ENCODE measurements around the gene AGBL1. TPM values are rescaled to one million over a fixed set of nuclear protein-coding genes. Genes with fewer than 3 reads are reported as not detected.
"Not testable (repeated sequence)": the region's sequence is repeated elsewhere in the genome, so short reads cannot be mapped to it uniquely, and the experiment has no call there.

Gene AGBL1
- total RNA-seq, 6 experiments from 2014 or later, result not detected

DNA sequence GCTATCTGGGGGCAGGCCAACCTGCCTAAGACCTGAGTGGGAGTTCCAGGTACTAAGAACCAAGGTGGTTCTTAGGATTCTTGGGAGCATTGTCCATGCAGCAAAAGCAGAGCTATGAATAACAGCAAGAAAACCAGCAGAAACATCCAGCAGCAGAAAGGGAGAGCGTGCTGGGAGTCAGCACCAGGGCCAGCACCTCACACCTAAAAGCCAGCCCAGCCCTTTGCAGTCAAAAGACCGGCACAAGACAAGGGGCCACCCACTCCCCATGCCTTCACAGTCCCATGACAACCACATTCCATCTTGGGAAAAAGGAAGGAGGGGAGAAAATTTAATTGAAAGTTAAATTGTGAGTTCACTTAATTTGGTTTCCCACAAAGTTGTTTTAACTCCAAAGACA lies 364.9 kb downstream of the AGBL1 start:
- no peaks in the 10 kb centered on the region for H3K36me3 Mint-ChIP-seq (ENCODE audit: low read depth)
- H3K9me3 Mint-ChIP-seq, result peaks cover 54% of the 10 kb centered on the region
- no peak overlapping the region for H3K4me3 Mint-ChIP-seq
- no peak overlapping the region for H3K27ac Mint-ChIP-seq
- DNase-seq, result no peak
- TF ChIP-seq CTCF (IDR thresholded peaks at IDR 0.05), result no peak
- H3K27me3 Mint-ChIP-seq (ENCODE audit: insufficient read depth), result no peaks in the 10 kb centered on the region; the same call in 1 of the 2 replicates
- H3K4me1 Mint-ChIP-seq (ENCODE audit: low read depth), result no peaks in the 10 kb centered on the region

DNA sequence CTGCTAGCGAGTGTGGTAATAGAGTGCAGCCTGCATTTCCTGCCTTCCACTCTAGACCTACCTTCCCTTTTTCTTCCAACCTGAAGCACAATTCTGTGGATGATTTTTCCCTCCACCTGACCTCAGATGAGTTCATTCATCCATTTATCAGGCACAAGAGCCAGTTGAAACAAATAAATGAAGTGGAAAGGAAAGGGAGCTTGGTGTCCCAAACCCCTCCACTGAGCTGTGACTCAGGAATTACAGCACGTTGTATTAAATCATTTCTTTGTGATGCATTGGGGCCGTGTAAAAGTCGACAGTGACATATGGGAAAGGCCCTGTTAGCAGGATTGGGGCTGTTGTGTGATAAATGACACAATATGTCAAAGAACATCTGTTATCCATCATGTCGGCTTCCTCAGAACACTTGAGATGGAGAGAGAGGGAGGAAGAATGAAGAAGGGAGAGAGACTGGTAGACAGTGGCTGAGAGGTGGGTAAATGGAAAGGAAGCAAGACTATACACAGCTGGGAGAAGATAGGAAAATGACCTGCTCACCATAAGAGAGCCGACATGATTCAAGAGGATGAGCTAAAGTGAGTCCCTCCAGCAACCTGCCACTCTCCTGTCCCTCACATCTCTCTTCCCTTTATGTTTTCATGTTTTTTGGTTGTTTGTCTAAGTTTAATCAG lies 366.0 kb downstream of the AGBL1 start:
- no peak for TF ChIP-seq CTCF (IDR thresholded peaks at IDR 0.05)
- H3K27me3 Mint-ChIP-seq (ENCODE audit: insufficient read depth), result no peaks in the 10 kb centered on the region; the same call in 1 of the 2 replicates
- H3K4me3 Mint-ChIP-seq, result no peak overlapping the region
- DNase-seq, result no peak
- no peaks in the 10 kb centered on the region for H3K36me3 Mint-ChIP-seq (ENCODE audit: low read depth)
- H3K4me1 Mint-ChIP-seq (ENCODE audit: low read depth), result no peaks in the 10 kb centered on the region
- no peak overlapping the region for H3K27ac Mint-ChIP-seq
- H3K9me3 Mint-ChIP-seq, result peaks cover 53% of the 10 kb centered on the region

DNA sequence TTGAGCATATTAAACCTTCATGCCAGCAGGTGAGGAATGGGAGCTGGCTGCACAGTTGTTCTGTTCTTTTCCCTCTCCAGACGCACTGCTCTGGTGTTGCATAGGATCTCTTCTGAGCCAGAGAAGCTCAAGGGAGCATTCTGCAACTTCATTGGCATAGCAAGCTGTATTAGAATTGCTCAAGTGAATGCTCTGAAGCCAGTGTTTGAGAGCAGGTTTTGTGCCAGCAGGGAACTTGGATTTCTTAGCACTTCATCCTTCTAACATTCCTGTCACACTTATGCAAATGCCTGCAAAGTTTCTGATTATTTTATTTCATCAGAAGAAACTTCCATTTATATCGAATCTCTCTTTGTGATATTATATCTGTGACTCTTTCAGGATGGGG lies 366.6 kb downstream of the AGBL1 start:
- TF ChIP-seq CTCF (IDR thresholded peaks at IDR 0.05), result no peak
- DNase-seq, result no peak
- no peaks in the 10 kb centered on the region; the same call in 1 of the 2 replicates for H3K27me3 Mint-ChIP-seq (ENCODE audit: insufficient read depth)
- H3K4me3 Mint-ChIP-seq, result no peak overlapping the region
- H3K4me1 Mint-ChIP-seq (ENCODE audit: low read depth), result no peaks in the 10 kb centered on the region
- H3K9me3 Mint-ChIP-seq, result peaks cover 58% of the 10 kb centered on the region
- H3K27ac Mint-ChIP-seq, result no peak overlapping the region
- H3K36me3 Mint-ChIP-seq (ENCODE audit: low read depth), result no peaks in the 10 kb centered on the region

GRCh38 chr15:86465470-86466039 lies 385.9 kb downstream of the AGBL1 start:
- not testable (repeated sequence) for H3K4me3 Mint-ChIP-seq; H3K27me3 Mint-ChIP-seq (ENCODE audit: insufficient read depth); DNase-seq; H3K36me3 Mint-ChIP-seq (ENCODE audit: low read depth); H3K4me1 Mint-ChIP-seq (ENCODE audit: low read depth); H3K27ac Mint-ChIP-seq
- peaks cover 65% of the 10 kb centered on the region for H3K9me3 Mint-ChIP-seq

- Mint-ChIP-seq H3K4me1 (ENCODE audit: low read depth) (no peaks in the 10 kb centered on the region), H3K9me3 (peaks cover 58% of the 10 kb centered on the region), H3K36me3 (ENCODE audit: low read depth) (no peaks in the 10 kb centered on the region), H3K4me3 (no peak overlapping the region), H3K27me3 (ENCODE audit: insufficient read depth) (no peaks in the 10 kb centered on the region), H3K27ac (no peak overlapping the region)
- no peak for TF ChIP-seq CTCF (IDR thresholded peaks at IDR 0.05)
- no peak for DNase-seq
Measured at GRCh38 chr15:86481720-86482119, 402.0 kb downstream of the AGBL1 start.

GRCh38 chr15:86483936-86484335 lies 404.3 kb downstream of the AGBL1 start:
- TF ChIP-seq CTCF (IDR thresholded peaks at IDR 0.05), result no peak
- Mint-ChIP-seq H3K4me1 (ENCODE audit: low read depth) (no peaks in the 10 kb centered on the region), H3K36me3 (ENCODE audit: low read depth) (no peaks in the 10 kb centered on the region), H3K9me3 (peaks cover 68% of the 10 kb centered on the region), H3K27me3 (ENCODE audit: insufficient read depth) (no peaks in the 10 kb centered on the region), H3K4me3 (no peak overlapping the region), H3K27ac (no peak overlapping the region)
- DNase-seq, result no peak

Data from HFFc6 (cell line).